K562 (cell line): ENCODE results near the gene UBE2E1. TPM values are rescaled to one million over a fixed set of nuclear protein-coding genes. Genes with fewer than 3 reads are reported as not detected.

Source experiments
- ATAC-seq: fragments of 200-7000 bp; cut with Tn5 transposase; 3 replicates; pipeline ENCODE4 v1.9.1; 2020; ENCODE audit warnings: moderate library complexity
- BruUV-seq: library from RNA; stranded (reverse); fragments of 400-500 nt; replicated peaks from 2 replicates; lab custom pipeline; 2021; lab: Mats Ljungman, UMichigan
- CTCF ChIA-PET: fragments of 300-600 bp; formaldehyde crosslinking; extraction: SDS; loops from one replicate; lab custom pipeline; 2021; ENCODE audit warnings: low intra/inter-chr PET ratio; lab: Yijun Ruan, JAX
- POLR2A ChIA-PET: fragments of 300-600, 350-650 bp; sonication (Branson Sonifier 250); formaldehyde crosslinking; extraction: SDS; loops from one replicate; lab custom pipeline; 2021; ENCODE audit warnings: antibody characterized with exemption, inconsistent platforms; lab: Yijun Ruan, JAX
- DNase-seq, 4 experiments: peaks; one replicate each; pipeline versions ENCODE4 v3.0.0 to v3.0.0-alpha.2; 2011 to 2018; ENCODE audit warnings: low spot score in 3 of 4, mixed read lengths in 3 of 4; ENCODE audit errors: extremely low read depth in 1 of 4
- FAIRE-seq: peaks from 2 replicates; lab custom pipeline; 2011; peaks lifted over from hg19 to GRCh38; lab: Jason Lieb, UNC
- H2AFZ ChIP-seq: 2 replicates; pipeline ENCODE4 v1.6.0; 2011; ENCODE audit warnings: low read depth, low read length, control low read depth, inconsistent platforms
- H3K27ac ChIP-seq: fragments of 200-600 bp; 3 replicates; pipeline ENCODE4 v1.8.0; 2011; ENCODE audit warnings: low read depth, mild to moderate bottlenecking, control low read depth, inconsistent platforms, low read length, moderate library complexity, mixed read lengths; ENCODE audit errors: extremely low read depth
- H3K27me3 ChIP-seq, 2 experiments: fragments of 300-600 bp in 1 of 2; 2 replicates in 1 of 2; 3 replicates in 1 of 2; pipeline versions ENCODE4 v1.6.0 to v1.8.0; 2011; ENCODE audit warnings: inconsistent platforms in 2 of 2, low read length in 2 of 2, mild to moderate bottlenecking in 1 of 2, mixed read lengths in 1 of 2, moderate library complexity in 1 of 2; ENCODE audit not compliant: control insufficient read depth in 2 of 2, insufficient read depth in 2 of 2
- H3K36me3 ChIP-seq: fragments of 300-600 bp; 3 replicates; pipeline ENCODE4 v1.8.0; 2011; ENCODE audit warnings: mild to moderate bottlenecking, low read length, inconsistent platforms; ENCODE audit not compliant: control insufficient read depth, insufficient read depth
- H3K4me1 ChIP-seq, 2 experiments: fragments of 200-600 bp in 1 of 2; replicated peaks in 1 of 2; 2 replicates in 1 of 2; 3 replicates in 1 of 2; pipeline versions ENCODE4 v1.5.1 to v1.8.0; 2011; ENCODE audit warnings: inconsistent platforms in 2 of 2, low read length in 2 of 2, mild to moderate bottlenecking in 1 of 2, mixed read lengths in 1 of 2, moderate library complexity in 1 of 2; ENCODE audit not compliant: control insufficient read depth in 2 of 2, insufficient read depth in 2 of 2
- H3K4me2 ChIP-seq: 2 replicates; pipeline ENCODE4 v1.6.1; 2011; ENCODE audit warnings: low read length, control low read depth, inconsistent platforms, mixed read lengths; ENCODE audit not compliant: insufficient read depth
- H3K4me3 ChIP-seq: fragments of 200-600 bp; sonication (generic), shearing (Covaris generic); 2 replicates; pipeline ENCODE4 v1.5.1; 2016; ENCODE audit warnings: control low read depth, inconsistent platforms
- H3K79me2 ChIP-seq: fragments of 200-600 bp; 3 replicates; pipeline ENCODE4 v1.8.0; 2011; ENCODE audit warnings: low read length, inconsistent platforms; ENCODE audit not compliant: control insufficient read depth, insufficient read depth
- H3K9ac ChIP-seq, 2 experiments: 2 replicates each; pipeline versions ENCODE4 v1.6.0 to v1.6.1; 2011; ENCODE audit warnings: low read depth in 2 of 2, low read length in 2 of 2, control low read depth in 1 of 2, inconsistent platforms in 1 of 2, mild to moderate bottlenecking in 1 of 2, mixed read lengths in 1 of 2; ENCODE audit not compliant: insufficient read depth in 1 of 2
- H3K9me1 ChIP-seq: one replicate; pipeline ENCODE4 v1.6.0; 2011; ENCODE audit warnings: inconsistent platforms, mild to moderate bottlenecking, low read length, moderate library complexity; ENCODE audit not compliant: control insufficient read depth, insufficient read depth
- H3K9me3 ChIP-seq: replicated peaks from 2 replicates; pipeline ENCODE4 v1.5.1; 2011; ENCODE audit warnings: low read depth, low read length, inconsistent platforms; ENCODE audit not compliant: control insufficient read depth, insufficient read depth
- H4K20me1 ChIP-seq: replicated peaks from 2 replicates; pipeline ENCODE4 v1.6.1; 2011; ENCODE audit warnings: low read length, inconsistent platforms, mixed read lengths; ENCODE audit not compliant: control insufficient read depth, insufficient read depth
- AFF1 ChIP-seq, 2 experiments: fragments of 450-650 bp; IDR thresholded peaks; 2 replicates each; pipeline ENCODE4 v1.6.1; 2018; ENCODE audit warnings: mild to moderate bottlenecking in 2 of 2, low read depth in 1 of 2; ENCODE audit not compliant: partially characterized antibody in 2 of 2
- BRF1 ChIP-seq: IDR thresholded peaks from 3 replicates; pipeline ENCODE4 v1.6.1; 2011; ENCODE audit warnings: borderline replicate concordance, mild to moderate bottlenecking; ENCODE audit not compliant: insufficient read length; ENCODE audit errors: extremely low read depth
- CAMTA2 ChIP-seq: fragments of 250-450 bp; sonication (Bioruptor Pico); conservative IDR thresholded peaks from 2 replicates; pipeline ENCODE4 v1.5.1; 2022
- CREB1 ChIP-seq, 2 experiments: sonication (generic) in 1 of 2; formaldehyde crosslinking in 1 of 2; IDR thresholded peaks; 2 replicates each; pipeline versions ENCODE4 v1.6.1 to v1.8.0; 2012 to 2022; ENCODE audit warnings: inconsistent platforms in 1 of 2, mild to moderate bottlenecking in 1 of 2, missing genetic modification reagents in 1 of 2, moderate library complexity in 1 of 2
- E2F8 ChIP-seq: fragments of 450-650 bp; IDR thresholded peaks from 2 replicates; pipeline ENCODE4 v1.7.1; 2018; ENCODE audit warnings: mild to moderate bottlenecking, low read depth; ENCODE audit not compliant: partially characterized antibody
- EWSR1 ChIP-seq: fragments of 450-650 bp; IDR thresholded peaks from 2 replicates; pipeline ENCODE4 v1.6.1; 2018; ENCODE audit warnings: borderline replicate concordance, mild to moderate bottlenecking, low read depth, moderate library complexity; ENCODE audit not compliant: partially characterized antibody
- HOXB6 ChIP-seq: fragments of 250-450 bp; sonication (Bioruptor Pico); IDR thresholded peaks from 2 replicates; pipeline ENCODE4 v1.5.1; 2022; ENCODE audit warnings: mild to moderate bottlenecking, borderline replicate concordance
- PML ChIP-seq: IDR thresholded peaks from 2 replicates; pipeline ENCODE4 v1.6.1; 2012; ENCODE audit warnings: low read length, inconsistent platforms
- POLR2A ChIP-seq: fragments of 450-650 bp; conservative IDR thresholded peaks from 2 replicates; pipeline ENCODE4 v1.6.1; 2016
- POLR2B ChIP-seq: fragments of 450-650 bp; IDR thresholded peaks from 2 replicates; pipeline ENCODE4 v1.6.1; 2018; ENCODE audit warnings: low read depth; ENCODE audit not compliant: partially characterized antibody
- RBFOX2 ChIP-seq: fragments of 200-400 bp; formaldehyde crosslinking; IDR thresholded peaks from 2 replicates; pipeline ENCODE4 v1.6.1; 2017; ENCODE audit warnings: low read depth, mild to moderate bottlenecking, low read length, moderate library complexity
- SMAD4 ChIP-seq: fragments of 250-450 bp; sonication (Bioruptor Pico); conservative IDR thresholded peaks from 2 replicates; pipeline ENCODE4 v1.8.0; 2021; ENCODE audit warnings: inconsistent platforms, mild to moderate bottlenecking, moderate library complexity
- SUPT5H ChIP-seq: fragments of 450-650 bp; IDR thresholded peaks from 2 replicates; pipeline ENCODE4 v1.6.1; 2016
- ZNF57 ChIP-seq: fragments of 450-650 bp; formaldehyde crosslinking; IDR thresholded peaks from 2 replicates; pipeline ENCODE4 v1.4.0; 2020; ENCODE audit warnings: mild to moderate bottlenecking, moderate library complexity
- ZNF717 ChIP-seq: fragments of 250-450 bp; sonication (Bioruptor Pico); IDR thresholded peaks from 2 replicates; pipeline ENCODE4 v1.5.0; 2021
- WGBS: fragments of 100-300 bp; shearing (Covaris generic); methylation state at CpG from one replicate; pipeline ENCODE4 v1.1.6; 2016; ENCODE audit warnings: low coverage, mixed read lengths; ENCODE audit not compliant: insufficient coverage; ENCODE audit errors: missing lambda C conversion rate; 5-methylcytosine and 5-hydroxymethylcytosine counted together
- in situ Hi-C: fragments of 300-500 bp; cut with MboI; formaldehyde crosslinking; loops from 4 replicates; pipeline ENCODE4 v1.15.0; 2018; ENCODE audit warnings: inconsistent platforms, mixed read lengths
- intact Hi-C: fragments of 100-400 bp; cut with micrococcal nuclease; formaldehyde crosslinking; loops from 2 replicates; pipeline ENCODE4 v1.14.2; 2022
- polyA plus RNA-seq, 8 experiments: library from polyadenylated mRNA; depleted of rRNA in 4 of 8; stranded (reverse) in 5 of 8; unstranded in 3 of 8; fragments of >200 nt; fragmentation: Nextera tagmentation in 2 of 8; fragmentation: Illumina TruSeq in 1 of 8; extraction: Ambion mirVana in 2 of 8; extraction: Trizol in 1 of 8; gene quantifications; 2 replicates each; pipeline versions ENCODE4 v1.2.1 to v1.2.3, GENCODE V29; 2011 to 2014; ENCODE audit warnings: inconsistent platforms in 1 of 8, missing spikeins in 1 of 8
- total RNA-seq, 7 experiments: library from RNA; depleted of rRNA in 6 of 7; stranded (reverse); fragments of >200 nt in 6 of 7; fragmentation: Illumina TruSeq in 2 of 7; extraction: Trizol in 2 of 7; gene quantifications; 2 replicates each; pipeline versions ENCODE4 v1.2.1 to v1.2.3, GENCODE V29; 2011 to 2021; ENCODE audit warnings: low replicate concordance in 1 of 7

Gene UBE2E1
- total and polyA plus RNA-seq, 9 of the 15 experiments (the other 6 are each of a cell fraction or from before 2014, with no cell fraction given): 54.4 to 294 (median 165) TPM

GRCh38 chr3:23921052-23921511 lies 115.3 kb downstream of the UBE2E1 start:
- peaks cover 42% of the 10 kb centered on the region for H3K79me2 ChIP-seq
- ATAC-seq: no peak
- ChIA-PET CTCF (no interaction called here), POLR2A (interaction anchor here (1.1 to 7.1 kb wide), 6 partner anchors 8 to 146 kb away, joined by 3 to 165 read pairs (median 6); no protein-coding TSS in a partner anchor)
- 66% methylated on average over 3 of the region's 3 CpGs for WGBS
- intact Hi-C loops (no loop called here), in situ Hi-C loops (no loop called here)
- H3K27me3 ChIP-seq: no peaks in the 10 kb centered on the region
- no peak overlapping the region; the same call in 2 of the 3 replicates for H3K27ac ChIP-seq
- peaks cover 9 to 21% of the 10 kb centered on the region in 2 experiments for H3K4me1 ChIP-seq
- no peaks in the 10 kb centered on the region for H3K9me3 ChIP-seq
- no peaks in the 10 kb centered on the region for H3K9me1 ChIP-seq
- no peak overlapping the region for H3K4me2 ChIP-seq
- no peak for FAIRE-seq
- BruUV-seq: no TSS peak
- peak in 1 of 4 experiments; percentile 41 for DNase-seq
- no peak overlapping the region for H3K4me3 ChIP-seq
- H4K20me1 ChIP-seq: peaks cover 22% of the 10 kb centered on the region
- H3K36me3 ChIP-seq: peaks cover 39% of the 10 kb centered on the region
- no peak overlapping the region for H2AFZ ChIP-seq
- H3K9ac ChIP-seq: no peak overlapping the region
- 0 out of 2 replicates have a peak, but pooled peaks have one; percentile 39 for TF ChIP-seq CAMTA2
- TF ChIP-seq ZNF717: peak; percentile 51; the same call in 1 of the 2 replicates
- peak; percentile 55 for TF ChIP-seq EWSR1
- TF ChIP-seq SMAD4 (CRISPR knock-in tag): no peak
- TF ChIP-seq POLR2A: peak; percentile 68; the same call in 1 of the 2 replicates
- TF ChIP-seq RBFOX2: 0 out of 2 replicates have a peak, but pooled peaks have one; percentile 12
- TF ChIP-seq AFF1 (IDR thresholded peaks at IDR 0.05; ENCODE audit: low read depth in 1 of 2, partially characterized antibody in 2 of 2): peak in 1 of 2 experiments; percentile 14
- no peak for TF ChIP-seq HOXB6 (CRISPR knock-in tag)
- TF ChIP-seq SUPT5H: peak; percentile 66
- TF ChIP-seq BRF1: no peak
- TF ChIP-seq E2F8: peak; percentile 50
- TF ChIP-seq PML: peak; percentile 50; the same call in 1 of the 2 replicates
- TF ChIP-seq CREB1 (IDR thresholded peaks at IDR 0.05): peak; percentile 24; the same call in 1 of the 2 replicates
- no peak for TF ChIP-seq CREB1 (CRISPR knock-in tag; IDR thresholded peaks at IDR 0.05)
- TF ChIP-seq POLR2B: peak; percentile 68
- TF ChIP-seq ZNF57 (CRISPR knock-in tag): 0 out of 2 replicates have a peak, but pooled peaks have one; percentile 59
